NT2/D1 (cell line): ENCODE data around the gene SLC38A10.

Experiments
- YY1 ChIP-seq: IDR thresholded peaks from 2 replicates; pipeline ENCODE4 v1.6.1; 2011; ENCODE audit not compliant: insufficient read length, insufficient read depth
- ZNF274 ChIP-seq: IDR thresholded peaks from 2 replicates; pipeline ENCODE4 v1.6.1; 2011; ENCODE audit warnings: mild to moderate bottlenecking, low read depth, low read length

DNA sequence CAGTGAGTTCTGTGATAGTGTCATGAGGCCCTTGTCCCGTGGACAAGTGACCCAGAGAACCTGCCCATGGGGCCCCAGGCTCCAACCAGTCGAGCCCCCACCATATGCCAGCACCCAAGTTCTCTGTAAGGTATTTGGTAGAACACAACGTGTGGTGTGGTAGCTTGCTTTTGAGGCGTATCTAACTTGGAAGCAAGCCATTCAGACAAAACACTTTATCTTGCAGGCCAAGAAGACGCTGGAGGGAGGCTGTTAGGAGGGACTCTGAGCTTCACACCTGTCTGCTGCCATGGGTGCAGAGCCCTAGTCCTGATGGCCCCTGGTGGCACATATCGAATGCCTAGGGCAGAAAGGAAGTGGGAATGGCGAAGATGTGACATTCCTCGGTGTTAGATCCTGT, 54.3 kb downstream of the SLC38A10 start:
- TF ChIP-seq YY1 (no peak), ZNF274 (no peak)
